HCT116 (cell line): ENCODE measurements around the gene ENTPD8. TPM values are rescaled to one million over a fixed set of nuclear protein-coding genes. Genes with fewer than 3 reads are reported as not detected.

ENCODE experiments used
- ATAC-seq: fragments of 200-7000 bp; cut with Tn5 transposase; 2 replicates; pipeline ENCODE4 v1.9.1; 2020; ENCODE audit warnings: mild to moderate bottlenecking, moderate library complexity
- BruUV-seq: library from RNA; stranded (reverse); fragments of 400-500 nt; replicated peaks from 2 replicates; lab custom pipeline; 2021; lab: Mats Ljungman, UMichigan
- CTCF ChIA-PET: fragments of 300-600 bp; sonication (Branson Sonifier 250); formaldehyde crosslinking; loops from one replicate; lab custom pipeline; 2021; ENCODE audit warnings: antibody characterized with exemption; lab: Charles Lee
- POLR2A ChIA-PET: fragments of 300-600, 350-600 bp; sonication (Branson Sonifier 250); formaldehyde crosslinking; loops from one replicate; lab custom pipeline; 2021; ENCODE audit warnings: antibody characterized with exemption; lab: Charles Lee
- RAD21 ChIA-PET, 2 experiments: fragments of 300-600 bp; sonication (Branson Sonifier 250); formaldehyde crosslinking; loops; one replicate each; lab custom pipeline; 2023; ENCODE audit warnings: low total read pairs in 2 of 2; ENCODE audit not compliant: uncharacterized antibody in 2 of 2, unreplicated experiment in 2 of 2, low non-redundant PET in 1 of 2; lab: Charles Lee
- DNase-seq: peaks from one replicate; pipeline ENCODE4 v3.0.0-alpha.2; 2010; ENCODE audit warnings: low read depth, low spot score
- H2AFZ ChIP-seq: fragments of 200-600 bp; shearing (Covaris generic), sonication (generic); 2 replicates; pipeline ENCODE4 v1.6.1; 2017; ENCODE audit warnings: low read depth, mixed run types, mixed read lengths, antibody characterized with exemption, low read length; ENCODE audit not compliant: poor library complexity, severe bottlenecking
- H3K27ac ChIP-seq: 2 replicates; pipeline ENCODE4 v1.5.1; 2012; ENCODE audit warnings: low read depth, low read length
- H3K27me3 ChIP-seq: fragments of 200-600 bp; sonication (generic); 2 replicates; pipeline ENCODE4 v1.6.1; 2016; ENCODE audit warnings: mixed run types, low read length, mixed read lengths; ENCODE audit not compliant: insufficient read depth
- H3K36me3 ChIP-seq, 2 experiments: fragments of 200-500 bp in 1 of 2; fragments of 200-600 bp in 1 of 2; sonication (Bioruptor generic) in 1 of 2; sonication (generic) in 1 of 2; 2 replicates each; pipeline versions ENCODE4 v1.5.1 to v1.6.1; 2014 to 2016; ENCODE audit warnings: low read length in 2 of 2, inconsistent platforms in 1 of 2, mixed read lengths in 1 of 2, mixed run types in 1 of 2; ENCODE audit not compliant: insufficient read depth in 2 of 2, control insufficient read depth in 1 of 2
- H3K4me1 ChIP-seq, 2 experiments: fragments of 200-600 bp in 1 of 2; sonication (generic) in 1 of 2; 2 replicates each; pipeline versions ENCODE4 v1.5.1 to v1.6.1; 2012 to 2017; ENCODE audit warnings: low read length in 2 of 2, inconsistent platforms in 1 of 2, mild to moderate bottlenecking in 1 of 2, mixed read lengths in 1 of 2, mixed run types in 1 of 2, moderate library complexity in 1 of 2; ENCODE audit not compliant: insufficient read depth in 2 of 2, control insufficient read depth in 1 of 2
- H3K4me2 ChIP-seq: fragments of 200-600 bp; sonication (generic); 2 replicates; pipeline ENCODE4 v1.6.1; 2017; ENCODE audit warnings: mixed run types, low read length, mixed read lengths
- H3K4me3 ChIP-seq, 2 experiments: fragments of 200-600 bp in 1 of 2; sonication (generic) in 1 of 2; replicated peaks in 1 of 2; 2 replicates each; pipeline ENCODE4 v1.5.1; 2011 to 2016; ENCODE audit warnings: low read length in 2 of 2, control low read depth in 1 of 2, low read depth in 1 of 2, mild to moderate bottlenecking in 1 of 2, mixed read lengths in 1 of 2, mixed run types in 1 of 2
- H3K79me2 ChIP-seq: fragments of 200-600 bp; sonication (generic); 2 replicates; pipeline ENCODE4 v1.6.1; 2017; ENCODE audit warnings: mild to moderate bottlenecking, mixed run types, low read length, moderate library complexity, mixed read lengths; ENCODE audit not compliant: insufficient read depth
- H3K9ac ChIP-seq: fragments of 200-600 bp; sonication (generic); 2 replicates; pipeline ENCODE4 v1.6.1; 2016; ENCODE audit warnings: low read length, mixed read lengths
- H3K9me2 ChIP-seq: fragments of 200-600 bp; sonication (generic), shearing (Covaris generic); 2 replicates; pipeline ENCODE4 v1.6.1; 2017; ENCODE audit warnings: mixed run types, mild to moderate bottlenecking, moderate library complexity; ENCODE audit not compliant: insufficient read depth
- H3K9me3 ChIP-seq, 2 experiments: fragments of 200-500 bp in 1 of 2; fragments of 200-600 bp in 1 of 2; sonication (Bioruptor generic) in 1 of 2; sonication (generic) in 1 of 2; 2 replicates each; pipeline ENCODE4 v1.6.1; 2014 to 2017; ENCODE audit warnings: low read length in 2 of 2, mixed read lengths in 2 of 2, inconsistent platforms in 1 of 2, low read depth in 1 of 2, mild to moderate bottlenecking in 1 of 2, mixed run types in 1 of 2, moderate library complexity in 1 of 2; ENCODE audit not compliant: control insufficient read depth in 1 of 2, insufficient read depth in 1 of 2
- H4K20me1 ChIP-seq: fragments of 200-600 bp; sonication (generic), shearing (Covaris generic); 2 replicates; pipeline ENCODE4 v1.6.1; 2017; ENCODE audit warnings: mixed run types, mild to moderate bottlenecking, moderate library complexity; ENCODE audit not compliant: insufficient read depth
- CBX3 ChIP-seq: IDR thresholded peaks from 2 replicates; pipeline ENCODE4 v1.6.1; 2012; ENCODE audit warnings: low read depth
- CEBPB ChIP-seq: IDR thresholded peaks from 2 replicates; pipeline ENCODE4 v1.6.1; 2012; ENCODE audit warnings: low read depth
- EZH2phosphoT487 ChIP-seq: fragments of 200-600 bp; IDR thresholded peaks from 2 replicates; pipeline ENCODE4 v1.6.1; 2018; ENCODE audit warnings: antibody characterized with exemption, borderline replicate concordance
- JUND ChIP-seq: IDR thresholded peaks from 2 replicates; pipeline ENCODE4 v1.6.1; 2012
- SP1 ChIP-seq: IDR thresholded peaks from 2 replicates; pipeline ENCODE4 v1.6.1; 2012; ENCODE audit warnings: low read depth
- SRF ChIP-seq: IDR thresholded peaks from 2 replicates; pipeline ENCODE4 v1.6.1; 2012; ENCODE audit warnings: low read depth
- intact Hi-C: fragments of 100-400 bp; cut with micrococcal nuclease; formaldehyde crosslinking; loops from 2 replicates; pipeline ENCODE4 v1.10.0; 2022
- total RNA-seq: library from RNA; stranded (reverse); gene quantifications from one replicate; pipeline ENCODE4 v1.2.1, GENCODE V29; 2021; ENCODE audit not compliant: unreplicated experiment
- TF ChIP-seq, protein P1 (sequence below): IDR thresholded peaks from 2 replicates; pipeline ENCODE4 v1.6.1; 2012
- TF ChIP-seq, protein P2 (sequence below): IDR thresholded peaks from 2 replicates; pipeline ENCODE4 v1.6.1; 2012; ENCODE audit warnings: low read depth
- TF ChIP-seq, protein P3 (sequence below): IDR thresholded peaks from 2 replicates; pipeline ENCODE4 v1.6.1; 2012

ENTPD8 gene
- total RNA-seq, 1 experiment from 2014 or later: 1.7 TPM

DNA sequence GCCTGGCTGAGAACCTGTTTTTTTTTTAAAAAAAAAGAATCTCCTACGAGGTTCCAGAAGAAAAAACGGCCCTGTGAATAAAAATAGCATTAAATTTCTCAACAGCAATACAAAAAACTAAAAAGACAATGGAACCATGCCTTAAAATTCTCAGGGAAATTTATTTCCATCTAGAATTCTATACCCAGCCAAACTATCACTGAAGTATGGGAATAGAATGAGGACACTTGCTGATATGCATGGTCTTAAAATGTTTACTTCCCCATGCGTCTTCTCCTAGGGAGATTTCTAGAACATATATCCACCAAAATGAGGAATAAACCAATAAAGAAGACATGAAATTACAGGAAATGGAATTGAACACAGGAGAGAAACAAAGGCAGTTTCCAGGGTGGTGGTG is 34.5 kb upstream of the ENTPD8 start:
- DNase-seq (no peak), ATAC-seq (no peak)
- ChIA-PET POLR2A (no interaction called here), CTCF (no interaction called here), RAD21 (no interaction called here)
- no peak overlapping the region for H3K9ac ChIP-seq
- no peaks in the 10 kb centered on the region for H3K4me1 ChIP-seq
- H3K36me3 ChIP-seq: no peaks in the 10 kb centered on the region
- no peak overlapping the region for H3K4me2 ChIP-seq
- peaks cover 8 to 11% of the 10 kb centered on the region in 2 experiments; a peak in 3 of 4 replicates for H3K9me3 ChIP-seq
- no peaks in the 10 kb centered on the region for H4K20me1 ChIP-seq
- TF ChIP-seq SP1 (no peak), CBX3 (no peak), SRF (no peak), EZH2phosphoT487 (no peak), JUND (no peak), CEBPB (no peak)
- TF ChIP-seq, protein P1, sequence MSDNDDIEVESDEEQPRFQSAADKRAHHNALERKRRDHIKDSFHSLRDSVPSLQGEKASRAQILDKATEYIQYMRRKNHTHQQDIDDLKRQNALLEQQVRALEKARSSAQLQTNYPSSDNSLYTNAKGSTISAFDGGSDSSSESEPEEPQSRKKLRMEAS: no peak
- TF ChIP-seq, protein P2, sequence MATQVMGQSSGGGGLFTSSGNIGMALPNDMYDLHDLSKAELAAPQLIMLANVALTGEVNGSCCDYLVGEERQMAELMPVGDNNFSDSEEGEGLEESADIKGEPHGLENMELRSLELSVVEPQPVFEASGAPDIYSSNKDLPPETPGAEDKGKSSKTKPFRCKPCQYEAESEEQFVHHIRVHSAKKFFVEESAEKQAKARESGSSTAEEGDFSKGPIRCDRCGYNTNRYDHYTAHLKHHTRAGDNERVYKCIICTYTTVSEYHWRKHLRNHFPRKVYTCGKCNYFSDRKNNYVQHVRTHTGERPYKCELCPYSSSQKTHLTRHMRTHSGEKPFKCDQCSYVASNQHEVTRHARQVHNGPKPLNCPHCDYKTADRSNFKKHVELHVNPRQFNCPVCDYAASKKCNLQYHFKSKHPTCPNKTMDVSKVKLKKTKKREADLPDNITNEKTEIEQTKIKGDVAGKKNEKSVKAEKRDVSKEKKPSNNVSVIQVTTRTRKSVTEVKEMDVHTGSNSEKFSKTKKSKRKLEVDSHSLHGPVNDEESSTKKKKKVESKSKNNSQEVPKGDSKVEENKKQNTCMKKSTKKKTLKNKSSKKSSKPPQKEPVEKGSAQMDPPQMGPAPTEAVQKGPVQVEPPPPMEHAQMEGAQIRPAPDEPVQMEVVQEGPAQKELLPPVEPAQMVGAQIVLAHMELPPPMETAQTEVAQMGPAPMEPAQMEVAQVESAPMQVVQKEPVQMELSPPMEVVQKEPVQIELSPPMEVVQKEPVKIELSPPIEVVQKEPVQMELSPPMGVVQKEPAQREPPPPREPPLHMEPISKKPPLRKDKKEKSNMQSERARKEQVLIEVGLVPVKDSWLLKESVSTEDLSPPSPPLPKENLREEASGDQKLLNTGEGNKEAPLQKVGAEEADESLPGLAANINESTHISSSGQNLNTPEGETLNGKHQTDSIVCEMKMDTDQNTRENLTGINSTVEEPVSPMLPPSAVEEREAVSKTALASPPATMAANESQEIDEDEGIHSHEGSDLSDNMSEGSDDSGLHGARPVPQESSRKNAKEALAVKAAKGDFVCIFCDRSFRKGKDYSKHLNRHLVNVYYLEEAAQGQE: no peak
- TF ChIP-seq, protein P3, sequence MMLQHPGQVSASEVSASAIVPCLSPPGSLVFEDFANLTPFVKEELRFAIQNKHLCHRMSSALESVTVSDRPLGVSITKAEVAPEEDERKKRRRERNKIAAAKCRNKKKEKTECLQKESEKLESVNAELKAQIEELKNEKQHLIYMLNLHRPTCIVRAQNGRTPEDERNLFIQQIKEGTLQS: no peak
- H3K4me3 ChIP-seq: no peak overlapping the region
- H3K27ac ChIP-seq: no peak overlapping the region
- no peaks in the 10 kb centered on the region for H3K9me2 ChIP-seq
- H3K27me3 ChIP-seq: no peaks in the 10 kb centered on the region
- H3K79me2 ChIP-seq: no peaks in the 10 kb centered on the region
- intact Hi-C loops: no loop called here
- H2AFZ ChIP-seq: no peak overlapping the region
- BruUV-seq: no TSS peak
